Activated naive CD8-positive, alpha-beta T cell treated with anti-CD3 and anti-CD28 coated beads, Interleukin-2, amount 50 U/mL, for 24 hours (primary cell): Measurements from ENCODE around the gene ZNF516.

Experiments
- ATAC-seq: fragments of 150-1000 bp; cut with Tn5 transposase; one replicate; pipeline ENCODE4 v1.10.0; 2021
- DNase-seq: peaks from one replicate; pipeline ENCODE4 v3.0.0; 2021
- H3K27ac Mint-ChIP-seq: one replicate; pipeline ENCODE4 v1.8.0; 2021; ENCODE audit warnings: mild to moderate bottlenecking, mixed read lengths
- H3K27me3 Mint-ChIP-seq: one replicate; pipeline ENCODE4 v1.8.0; 2021; ENCODE audit warnings: mixed read lengths
- H3K36me3 Mint-ChIP-seq: one replicate; pipeline ENCODE4 v1.8.0; 2021; ENCODE audit warnings: low read depth, mixed read lengths
- H3K4me1 Mint-ChIP-seq: one replicate; pipeline ENCODE4 v1.8.0; 2021; ENCODE audit warnings: mixed read lengths
- H3K4me3 Mint-ChIP-seq: one replicate; pipeline ENCODE4 v1.8.0; 2021; ENCODE audit warnings: mild to moderate bottlenecking, moderate library complexity, mixed read lengths
- H3K9me3 Mint-ChIP-seq: one replicate; pipeline ENCODE4 v1.8.0; 2021; ENCODE audit warnings: mixed read lengths

ZNF516 gene

DNA sequence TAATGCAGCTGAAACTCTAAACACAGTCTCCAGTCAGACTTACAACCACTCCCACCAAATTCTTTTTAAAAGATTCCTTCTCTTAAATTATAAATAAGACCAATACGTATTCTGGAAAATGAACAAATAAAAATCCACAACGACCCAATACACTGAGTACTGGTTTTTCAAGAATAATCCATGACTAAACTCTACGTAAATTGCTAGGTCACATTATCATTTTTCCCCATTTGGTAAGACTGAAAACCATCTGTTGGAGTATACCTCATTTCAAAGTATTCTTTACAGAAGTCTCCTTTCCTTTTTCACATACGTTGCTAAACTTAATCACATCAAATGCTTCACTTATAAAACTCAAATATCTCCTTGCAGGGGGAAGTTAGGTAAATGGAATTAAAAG is 6.0 kb downstream of the ZNF516 start:
- H3K27ac Mint-ChIP-seq, result no peak overlapping the region
- H3K36me3 Mint-ChIP-seq, result peaks cover 3% of the 10 kb centered on the region
- peaks cover 4% of the 10 kb centered on the region for H3K27me3 Mint-ChIP-seq
- ATAC-seq (no peak), DNase-seq (no peak)
- no peak overlapping the region for H3K4me3 Mint-ChIP-seq
- H3K9me3 Mint-ChIP-seq, result no peaks in the 10 kb centered on the region
- peaks cover 50% of the 10 kb centered on the region for H3K4me1 Mint-ChIP-seq

DNA sequence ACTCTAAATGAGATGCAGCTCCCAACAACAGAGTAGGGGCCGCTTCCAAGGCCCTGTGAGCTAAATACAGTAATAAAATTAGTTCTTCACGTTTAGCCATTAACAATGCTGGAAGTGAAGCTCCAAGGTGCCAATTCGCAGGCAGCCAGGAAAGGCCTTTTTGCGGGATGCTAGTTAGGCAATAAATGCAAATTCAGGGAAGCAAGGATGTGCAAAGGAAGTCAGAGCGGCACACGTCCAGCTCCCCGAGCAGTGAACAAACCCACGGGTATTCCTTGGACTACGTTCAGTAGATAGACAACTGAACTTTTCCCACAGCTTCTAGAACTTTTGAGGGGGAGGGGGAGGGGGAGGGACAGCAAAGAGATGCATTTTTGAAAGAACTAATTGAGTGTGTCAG is 6.9 kb downstream of the ZNF516 start:
- no peak overlapping the region for H3K4me3 Mint-ChIP-seq
- H3K36me3 Mint-ChIP-seq, result peaks cover 3% of the 10 kb centered on the region
- ATAC-seq, result no peak
- no peak for DNase-seq
- no peak overlapping the region for H3K27ac Mint-ChIP-seq
- no peaks in the 10 kb centered on the region for H3K9me3 Mint-ChIP-seq
- peaks cover 42% of the 10 kb centered on the region for H3K4me1 Mint-ChIP-seq
- no peaks in the 10 kb centered on the region for H3K27me3 Mint-ChIP-seq

DNA sequence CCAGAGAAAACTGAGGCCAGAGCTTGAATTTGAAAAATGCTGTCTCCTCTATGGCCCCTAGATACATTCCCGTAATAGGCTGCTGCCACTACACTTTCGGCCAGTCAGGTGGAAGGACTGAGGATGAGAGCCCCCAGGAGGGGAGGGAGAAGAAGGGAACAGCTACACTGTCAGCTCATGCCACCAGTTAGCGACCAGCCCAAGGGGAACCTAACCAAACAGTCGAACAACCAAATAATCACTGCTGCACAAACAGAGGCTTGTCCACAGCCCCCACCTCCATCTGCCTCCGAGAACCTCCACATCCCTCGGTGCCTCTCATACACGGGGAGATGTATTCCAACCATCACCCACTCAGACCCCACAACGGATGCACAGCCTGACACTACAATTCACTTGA is 7.3 kb downstream of the ZNF516 start:
- Mint-ChIP-seq H3K9me3 (no peaks in the 10 kb centered on the region), H3K27ac (no peak overlapping the region), H3K27me3 (no peaks in the 10 kb centered on the region), H3K4me1 (peaks cover 40% of the 10 kb centered on the region), H3K36me3 (peaks cover 2% of the 10 kb centered on the region), H3K4me3 (no peak overlapping the region)
- ATAC-seq, result no peak
- no peak for DNase-seq

DNA sequence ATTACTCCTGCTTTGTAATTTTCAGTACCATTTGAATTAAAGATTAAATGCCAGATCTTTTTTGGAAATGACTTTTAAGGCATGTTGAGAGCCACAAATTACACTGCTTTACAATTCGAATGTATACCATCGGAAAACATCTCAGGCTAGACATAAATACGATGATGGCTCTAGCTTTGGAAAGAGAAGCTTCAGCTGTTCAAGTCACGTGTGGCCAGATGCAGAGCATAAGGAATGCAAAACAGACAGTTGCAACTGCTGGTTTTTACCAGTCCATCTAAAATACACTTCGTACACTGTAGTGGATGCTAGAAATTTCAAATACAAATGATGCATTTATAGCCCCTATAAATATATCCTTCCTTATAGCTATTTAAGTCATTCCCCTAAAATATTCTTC is 8.0 kb downstream of the ZNF516 start:
- H3K36me3 Mint-ChIP-seq, result no peaks in the 10 kb centered on the region
- H3K27me3 Mint-ChIP-seq, result no peaks in the 10 kb centered on the region
- H3K9me3 Mint-ChIP-seq, result no peaks in the 10 kb centered on the region
- DNase-seq (no peak), ATAC-seq (no peak)
- peaks cover 33% of the 10 kb centered on the region for H3K4me1 Mint-ChIP-seq
- H3K4me3 Mint-ChIP-seq, result no peak overlapping the region
- H3K27ac Mint-ChIP-seq, result no peak overlapping the region

DNA sequence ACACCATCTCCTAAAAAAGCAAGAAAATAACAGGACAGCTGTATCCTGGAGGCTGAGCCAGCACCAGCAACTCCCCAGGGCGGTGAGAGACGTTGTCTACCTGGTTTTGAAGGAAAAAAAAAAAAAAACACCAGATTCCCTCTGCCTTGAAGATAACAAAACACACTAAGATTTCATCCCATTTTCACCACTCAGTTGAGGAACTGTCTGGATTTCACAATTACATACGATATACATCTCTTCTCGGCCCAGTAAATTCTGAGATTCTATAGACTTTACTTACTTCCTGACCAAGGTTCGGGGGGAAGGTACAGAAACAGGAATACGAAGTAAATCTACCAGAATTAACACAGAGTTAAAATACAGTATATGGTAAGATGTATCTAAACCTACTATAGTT is 8.5 kb downstream of the ZNF516 start:
- no peak for DNase-seq
- H3K9me3 Mint-ChIP-seq, result no peaks in the 10 kb centered on the region

DNA sequence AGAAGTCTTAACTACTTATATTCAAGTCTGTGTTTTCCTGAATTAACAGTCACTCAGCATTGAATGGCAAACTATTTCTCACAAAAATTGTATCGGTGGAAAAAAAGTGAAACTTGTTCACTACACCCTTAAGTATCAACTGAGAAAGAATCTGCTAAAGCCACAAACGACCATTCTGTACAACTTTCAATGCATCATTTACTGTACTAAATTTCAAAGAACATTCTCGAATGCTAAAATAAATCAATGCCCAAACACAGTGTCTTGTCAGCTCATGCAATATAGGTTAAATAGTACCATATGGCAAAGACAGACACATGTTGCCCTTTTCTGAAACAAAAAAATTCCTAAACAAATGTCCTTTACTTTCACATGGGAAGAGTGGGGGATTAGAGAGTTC is 9.0 kb downstream of the ZNF516 start:
- no peak overlapping the region for H3K27ac Mint-ChIP-seq
- no peaks in the 10 kb centered on the region for H3K27me3 Mint-ChIP-seq
- DNase-seq, result no peak

More for the DNA sequence above, 8.5 kb downstream of the ZNF516 start:
- ATAC-seq, result no peak
- Mint-ChIP-seq H3K4me3 (no peak overlapping the region), H3K36me3 (no peaks in the 10 kb centered on the region), H3K27me3 (no peaks in the 10 kb centered on the region), H3K27ac (no peak overlapping the region), H3K4me1 (peaks cover 31% of the 10 kb centered on the region)

DNA sequence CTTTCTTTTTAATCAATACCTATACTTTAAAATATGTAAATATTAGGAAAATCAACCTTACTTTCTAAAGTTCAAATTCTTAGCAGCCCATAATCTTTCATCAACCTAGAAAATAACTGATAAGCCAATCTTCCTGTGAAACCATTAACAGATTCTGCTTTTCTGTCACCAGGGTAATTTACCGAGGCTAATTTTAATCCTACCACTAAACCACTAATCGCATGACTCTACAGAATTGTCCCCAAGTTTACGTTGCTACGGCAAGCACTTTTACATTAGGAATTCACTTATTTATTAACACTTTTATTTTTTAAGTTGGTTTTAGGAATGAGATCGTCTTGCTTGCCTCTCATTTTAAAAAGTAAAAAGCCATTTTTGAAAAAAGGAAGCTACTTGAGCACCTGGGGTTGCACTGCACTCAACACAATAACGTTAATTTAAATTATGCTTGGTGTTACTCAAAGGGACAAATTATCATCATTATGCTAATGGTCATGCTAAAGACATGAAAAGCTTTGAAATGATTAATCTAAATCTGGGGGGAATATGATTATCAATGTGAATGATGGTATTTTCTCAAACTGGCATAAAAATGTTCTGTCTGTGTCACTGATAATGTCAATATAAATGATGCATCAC is 10.2 kb downstream of the ZNF516 start:
- H3K4me1 Mint-ChIP-seq, result peaks cover 21% of the 10 kb centered on the region

More for the DNA sequence above, 9.0 kb downstream of the ZNF516 start:
- no peak for ATAC-seq
- Mint-ChIP-seq H3K36me3 (no peaks in the 10 kb centered on the region), H3K9me3 (no peaks in the 10 kb centered on the region), H3K4me3 (no peak overlapping the region), H3K4me1 (peaks cover 31% of the 10 kb centered on the region)

DNA sequence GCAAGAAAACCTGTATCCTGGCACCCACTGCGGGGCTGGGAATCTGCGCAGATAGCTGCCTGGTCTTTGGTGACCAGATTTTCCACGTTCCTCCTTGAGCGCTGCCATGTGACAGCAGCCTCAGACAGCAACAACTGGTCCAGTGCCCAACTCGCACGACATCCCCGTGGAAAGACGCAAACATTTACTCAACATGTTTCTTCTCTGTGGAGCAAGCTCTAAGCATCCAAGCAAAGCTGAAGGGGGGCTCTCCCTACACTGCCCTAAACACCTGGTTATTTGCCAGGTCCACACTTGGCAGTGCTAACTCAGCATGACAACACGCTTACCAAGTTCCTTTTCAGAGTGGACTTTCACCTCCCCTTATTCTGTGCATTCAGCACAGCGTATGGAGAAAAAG is 11.3 kb downstream of the ZNF516 start:
- Mint-ChIP-seq H3K4me3 (no peak overlapping the region), H3K27ac (no peak overlapping the region), H3K9me3 (no peaks in the 10 kb centered on the region), H3K36me3 (no peaks in the 10 kb centered on the region), H3K27me3 (no peaks in the 10 kb centered on the region), H3K4me1 (peaks cover 17% of the 10 kb centered on the region)
- ATAC-seq (no peak), DNase-seq (no peak)

More for the DNA sequence above, 10.2 kb downstream of the ZNF516 start:
- no peaks in the 10 kb centered on the region for H3K27me3 Mint-ChIP-seq
- no peak overlapping the region for H3K27ac Mint-ChIP-seq
- ATAC-seq, result no peak
- DNase-seq, result no peak
- no peaks in the 10 kb centered on the region for H3K36me3 Mint-ChIP-seq
- no peak overlapping the region for H3K4me3 Mint-ChIP-seq
- H3K9me3 Mint-ChIP-seq, result no peaks in the 10 kb centered on the region

DNA sequence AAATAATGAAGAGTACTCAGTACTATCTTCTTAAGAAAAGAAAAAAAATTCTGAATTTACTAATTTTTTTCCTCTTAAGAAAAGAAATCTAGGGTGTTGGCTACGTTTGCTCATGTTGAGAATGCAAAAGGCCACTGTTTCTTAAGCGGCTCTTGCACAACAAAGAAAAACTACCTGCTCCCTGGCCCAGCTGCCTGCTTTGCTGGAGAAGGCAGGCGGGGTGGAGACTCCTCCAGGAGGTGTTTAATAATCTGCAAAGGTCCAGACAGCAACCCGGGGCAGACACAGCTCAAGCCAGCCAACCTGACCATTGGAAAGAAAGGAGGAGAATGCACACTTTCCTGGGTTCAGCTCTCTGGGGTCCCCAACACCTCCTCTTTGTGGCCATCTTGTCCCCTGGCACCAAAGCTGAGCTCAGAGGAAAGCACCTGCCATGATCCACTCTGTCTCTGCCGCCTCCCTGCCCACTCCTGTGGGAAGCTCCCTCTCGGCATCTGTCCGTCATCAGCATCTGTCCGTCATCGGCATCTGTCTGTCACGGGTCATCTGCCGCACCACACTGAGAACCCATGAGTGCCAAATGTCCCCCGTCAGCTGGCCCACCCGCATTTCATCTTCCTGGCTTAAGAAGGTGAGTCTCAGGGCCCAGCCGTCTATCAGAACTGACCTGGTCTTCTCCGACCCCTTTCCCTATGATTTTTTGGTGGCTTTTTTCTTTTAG is 11.9 kb downstream of the ZNF516 start:
- H3K9me3 Mint-ChIP-seq, result no peaks in the 10 kb centered on the region
- H3K4me1 Mint-ChIP-seq, result peaks cover 17% of the 10 kb centered on the region
- H3K36me3 Mint-ChIP-seq, result no peaks in the 10 kb centered on the region
- DNase-seq, result no peak
- H3K4me3 Mint-ChIP-seq, result no peak overlapping the region
- no peaks in the 10 kb centered on the region for H3K27me3 Mint-ChIP-seq
- no peak overlapping the region for H3K27ac Mint-ChIP-seq
- no peak for ATAC-seq

DNA sequence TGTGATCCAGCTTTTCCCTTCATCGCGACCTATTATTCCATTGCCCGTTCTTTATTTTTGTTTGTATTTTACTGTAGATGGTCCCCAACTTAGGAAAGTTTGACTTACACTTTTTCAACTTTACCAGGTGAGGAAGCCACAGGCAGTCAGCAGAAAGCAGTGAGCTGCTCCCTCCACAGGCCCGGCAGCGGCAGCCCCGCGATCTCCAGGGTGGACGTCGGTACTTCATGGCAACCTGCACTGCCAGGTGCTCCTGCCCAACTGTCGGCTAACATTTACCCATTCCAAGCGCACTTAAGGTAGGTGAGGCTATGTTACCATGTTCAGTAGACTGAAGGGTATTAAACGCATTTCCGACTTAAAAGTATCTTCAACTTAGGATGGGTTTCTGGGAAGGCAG is 12.8 kb downstream of the ZNF516 start:
- Mint-ChIP-seq H3K27ac (no peak overlapping the region), H3K4me1 (peaks cover 21% of the 10 kb centered on the region), H3K4me3 (no peak overlapping the region), H3K9me3 (no peaks in the 10 kb centered on the region), H3K36me3 (no peaks in the 10 kb centered on the region), H3K27me3 (peaks cover 2% of the 10 kb centered on the region)
- ATAC-seq (no peak), DNase-seq (no peak)

DNA sequence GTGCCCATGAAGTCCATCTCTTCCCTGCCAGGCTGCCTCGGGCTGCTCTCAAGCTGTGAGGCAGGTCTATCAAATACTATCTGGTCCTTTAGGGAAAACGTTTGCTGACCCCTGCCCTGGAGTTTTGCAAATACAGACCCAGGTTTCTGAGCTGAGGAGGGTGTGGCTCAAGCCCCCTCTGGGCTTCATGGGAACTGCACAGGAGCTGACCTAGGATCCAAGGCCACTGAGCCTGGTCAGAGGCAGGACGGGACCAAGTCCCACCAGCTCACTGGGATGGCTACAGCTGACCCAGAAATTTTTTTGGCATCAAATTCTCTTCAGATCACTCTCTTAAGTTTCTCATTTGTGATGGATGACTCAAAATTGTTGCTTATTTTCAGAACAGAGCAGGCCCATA is 14.1 kb downstream of the ZNF516 start:
- Mint-ChIP-seq H3K4me1 (peaks cover 28% of the 10 kb centered on the region), H3K27me3 (peaks cover 2% of the 10 kb centered on the region), H3K27ac (no peak overlapping the region), H3K4me3 (no peak overlapping the region), H3K36me3 (no peaks in the 10 kb centered on the region), H3K9me3 (no peaks in the 10 kb centered on the region)
- DNase-seq (no peak), ATAC-seq (no peak)

DNA sequence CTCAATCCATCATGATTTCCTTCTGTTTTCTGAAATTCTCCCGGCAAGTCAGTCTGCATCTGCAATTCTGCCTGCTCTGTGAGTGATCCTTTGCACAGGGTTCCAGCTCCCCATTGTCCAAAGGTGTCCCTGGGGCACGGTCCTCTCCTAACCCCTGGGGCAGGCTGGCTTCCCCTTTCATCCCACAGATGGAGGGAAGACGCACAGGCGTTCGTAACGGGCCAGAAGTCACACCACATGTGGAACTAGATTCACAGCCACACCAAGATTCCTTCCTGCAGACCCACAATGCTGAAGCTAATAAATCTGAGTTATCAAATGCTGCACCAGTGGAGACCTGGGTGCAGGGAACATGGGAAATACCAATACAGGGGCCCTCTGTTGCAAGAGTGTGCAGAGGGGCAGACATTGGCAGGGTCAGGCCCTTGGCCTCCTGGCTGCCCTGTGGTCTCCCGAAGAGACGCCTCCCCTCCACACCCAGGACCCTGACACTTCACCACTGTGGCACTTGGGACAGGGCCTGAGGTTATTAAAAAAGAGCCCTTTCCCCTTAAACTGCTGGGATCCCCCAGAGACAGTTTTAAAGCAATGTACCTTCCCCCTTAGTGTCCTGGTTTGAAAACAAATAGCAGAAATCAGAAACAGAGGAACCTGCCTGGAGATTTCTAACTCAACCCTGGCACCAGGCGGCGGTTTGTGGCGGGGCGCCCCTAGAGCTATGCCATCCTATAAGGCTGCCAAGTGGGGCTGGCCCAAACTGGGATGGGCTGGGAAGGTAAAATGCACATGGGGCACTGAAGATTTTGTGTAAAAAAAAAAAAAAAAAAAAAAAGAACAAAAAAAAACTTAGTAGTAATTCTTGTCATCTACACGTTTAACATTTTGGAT is 15.4 kb downstream of the ZNF516 start:
- ATAC-seq (no peak), DNase-seq (no peak)
- Mint-ChIP-seq H3K4me1 (peaks cover 32% of the 10 kb centered on the region), H3K4me3 (no peak overlapping the region), H3K27ac (no peak overlapping the region), H3K36me3 (no peaks in the 10 kb centered on the region), H3K9me3 (no peaks in the 10 kb centered on the region), H3K27me3 (peaks cover 2% of the 10 kb centered on the region)

DNA sequence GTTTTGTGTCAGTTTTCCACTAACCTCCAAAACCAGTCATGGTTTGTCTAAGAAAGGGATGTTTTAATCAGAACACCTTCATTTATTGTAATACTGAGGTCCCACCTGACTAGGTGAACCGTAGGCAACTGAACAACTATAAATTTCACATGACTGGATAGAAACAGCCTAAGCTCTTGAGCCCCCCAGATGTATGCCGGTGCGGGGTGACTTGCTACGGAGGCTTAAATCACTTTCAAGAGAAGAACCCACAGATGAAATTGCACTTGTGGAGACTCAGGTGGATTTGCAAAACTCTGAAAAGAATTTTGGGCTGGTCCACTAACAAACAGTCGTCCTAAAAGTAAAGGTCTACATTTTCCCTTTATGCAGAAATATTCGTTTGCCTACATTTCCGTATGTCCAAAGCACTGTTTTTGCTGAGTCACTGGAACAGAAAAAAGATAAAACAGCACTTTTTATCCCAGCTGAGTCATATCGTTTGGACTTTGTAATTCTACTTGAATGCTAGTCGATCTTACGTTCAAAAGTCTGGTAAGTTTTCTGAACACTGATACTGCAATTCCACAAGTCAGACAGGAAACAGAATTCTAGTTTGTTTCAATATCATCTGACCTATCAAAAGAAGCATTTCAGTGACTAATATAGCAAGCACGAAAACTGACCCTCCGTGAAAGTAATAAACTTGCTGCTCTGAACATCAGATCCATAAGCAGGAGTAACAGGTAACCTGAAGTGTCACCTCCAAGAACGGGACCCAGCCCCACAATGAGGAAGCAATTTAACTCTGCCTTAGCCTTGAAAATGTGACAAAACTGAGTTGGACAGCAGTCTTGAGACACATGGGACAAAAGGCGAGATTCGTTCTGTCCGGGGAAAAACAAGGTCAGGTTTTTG is 18.1 kb downstream of the ZNF516 start:
- H3K27me3 Mint-ChIP-seq, result peaks cover 2% of the 10 kb centered on the region
- H3K36me3 Mint-ChIP-seq, result no peaks in the 10 kb centered on the region
- DNase-seq (no peak), ATAC-seq (no peak)
- no peaks in the 10 kb centered on the region for H3K9me3 Mint-ChIP-seq
- H3K4me1 Mint-ChIP-seq, result peaks cover 40% of the 10 kb centered on the region
- H3K27ac Mint-ChIP-seq, result peak overlapping the region; percentile 9
- peak overlapping the region; percentile 61 for H3K4me3 Mint-ChIP-seq
